Suppressor macrophage treated with lipopolysaccharide for 4 hours (primary cell): ENCODE measurements around the gene TIMP2.

Source experiments
- DNase-seq: peaks from one replicate; pipeline ENCODE4 v3.0.0-alpha.2; 2020

Gene TIMP2

GRCh38 chr17:78804777-78805176 is 120.4 kb downstream of the TIMP2 start:
- DNase-seq = no peak

GRCh38 chr17:78803186-78803845 is 121.9 kb downstream of the TIMP2 start:
- DNase-seq = peak; percentile 35
